Measurements from ENCODE around the gene TMC1. TPM values are rescaled to one million over a fixed set of nuclear protein-coding genes. Genes with fewer than 3 reads are reported as not detected.
"Not testable (repeated sequence)": the region's sequence is repeated elsewhere in the genome, so short reads cannot be mapped to it uniquely, and the experiment has no call there.

The TMC1 gene
- total RNA-seq, 2 experiments from 2014 or later, result not detected

DNA sequence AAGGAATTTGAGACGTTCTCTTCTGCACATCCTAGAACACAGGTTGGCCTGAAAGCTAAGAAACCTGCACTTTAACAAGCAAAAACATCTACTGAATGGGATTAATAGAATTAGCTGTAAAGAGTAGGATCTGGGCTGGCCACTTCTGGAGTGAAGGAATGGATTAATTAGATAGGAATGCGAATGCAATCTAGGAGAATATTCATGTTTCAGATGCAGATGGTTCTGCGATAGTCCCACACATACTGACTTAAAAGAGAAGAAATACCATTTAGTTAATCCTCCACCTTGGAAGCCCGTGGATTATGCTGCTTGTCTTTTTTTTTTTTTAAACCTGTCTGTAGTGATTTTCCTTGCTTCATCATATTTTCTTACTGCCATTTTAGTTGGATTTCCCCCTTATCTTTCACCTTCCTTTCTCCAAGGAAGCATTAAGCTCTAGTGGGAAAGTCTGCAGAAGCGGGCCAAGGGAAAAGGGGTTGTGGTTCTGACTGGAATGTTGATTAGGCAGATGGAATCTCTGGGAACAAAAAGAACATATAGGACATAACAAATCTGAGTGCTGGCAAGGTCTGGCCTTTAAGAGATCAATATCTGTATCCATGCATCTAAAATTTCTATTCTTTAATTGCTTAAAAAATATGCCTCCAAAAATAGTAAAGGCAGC is 279.1 kb downstream of the TMC1 start:
- Mint-ChIP-seq H3K4me3 (no peak overlapping the region), H3K36me3 (no peaks in the 10 kb centered on the region)
- POLR2A ChIA-PET, result no interaction called here

DNA sequence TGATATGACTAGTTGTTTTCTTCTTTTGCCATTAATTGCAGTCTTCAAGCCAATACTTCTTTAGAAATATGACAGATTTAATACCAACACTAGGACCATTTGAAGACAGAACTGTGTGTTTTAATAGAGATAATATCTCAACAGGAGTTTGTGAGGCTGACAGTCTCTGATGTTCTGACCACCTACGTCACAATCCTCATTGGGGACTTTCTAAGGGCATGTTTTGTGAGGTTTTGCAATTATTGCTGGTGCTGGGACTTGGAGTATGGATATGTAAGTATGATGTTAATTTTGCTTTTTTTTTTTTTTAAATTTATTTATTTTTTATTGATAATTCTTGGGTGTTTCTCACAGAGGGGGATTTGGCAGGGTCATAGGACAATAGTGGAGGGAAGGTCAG is 283.8 kb downstream of the TMC1 start:
- POLR2A ChIA-PET, result no interaction called here
- Mint-ChIP-seq H3K4me1 (no peaks in the 10 kb centered on the region), H3K4me3 (no peak overlapping the region), H3K27me3 (no peaks in the 10 kb centered on the region), H3K9me3 (peaks cover 2% of the 10 kb centered on the region), H3K36me3 (no peaks in the 10 kb centered on the region), H3K27ac (no peak overlapping the region)
- DNase-seq (no peak), ATAC-seq (ENCODE audit: low read depth) (no peak)

More for the DNA sequence above, 279.1 kb downstream of the TMC1 start:
- Mint-ChIP-seq H3K9me3 (peaks cover 6% of the 10 kb centered on the region), H3K27me3 (peaks cover 2% of the 10 kb centered on the region), H3K27ac (no peak overlapping the region), H3K4me1 (no peaks in the 10 kb centered on the region)
- DNase-seq, result no peak
- no peak for ATAC-seq (ENCODE audit: low read depth)

DNA sequence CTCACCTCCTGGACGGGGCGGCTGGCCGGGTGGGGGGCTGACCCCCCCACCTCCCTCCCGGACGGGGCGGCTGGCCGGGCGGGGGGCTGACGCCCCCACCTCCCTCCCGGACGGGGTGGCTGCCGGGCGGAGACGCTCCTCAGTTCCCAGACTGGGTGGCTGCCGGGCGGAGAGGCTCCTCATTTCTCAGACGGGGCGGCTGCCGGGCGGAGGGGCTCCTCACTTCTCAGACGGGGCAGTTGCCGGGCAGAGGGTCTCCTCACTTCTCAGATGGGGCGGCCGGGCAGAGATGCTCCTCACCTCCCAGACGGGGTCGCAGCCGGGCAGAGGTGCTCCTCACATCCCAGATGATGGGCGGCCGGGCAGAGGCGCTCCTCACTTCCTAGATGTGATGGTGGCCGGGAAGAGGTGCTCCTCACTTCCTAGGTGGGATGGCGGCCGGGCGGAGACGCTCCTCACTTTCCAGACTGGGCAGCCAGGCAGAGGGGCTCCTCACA is 285.0 kb downstream of the TMC1 start:
- H3K27ac Mint-ChIP-seq; POLR2A ChIA-PET; H3K36me3 Mint-ChIP-seq; H3K4me1 Mint-ChIP-seq; H3K4me3 Mint-ChIP-seq; DNase-seq; H3K9me3 Mint-ChIP-seq; H3K27me3 Mint-ChIP-seq; ATAC-seq (ENCODE audit: low read depth): not testable (repeated sequence)

DNA sequence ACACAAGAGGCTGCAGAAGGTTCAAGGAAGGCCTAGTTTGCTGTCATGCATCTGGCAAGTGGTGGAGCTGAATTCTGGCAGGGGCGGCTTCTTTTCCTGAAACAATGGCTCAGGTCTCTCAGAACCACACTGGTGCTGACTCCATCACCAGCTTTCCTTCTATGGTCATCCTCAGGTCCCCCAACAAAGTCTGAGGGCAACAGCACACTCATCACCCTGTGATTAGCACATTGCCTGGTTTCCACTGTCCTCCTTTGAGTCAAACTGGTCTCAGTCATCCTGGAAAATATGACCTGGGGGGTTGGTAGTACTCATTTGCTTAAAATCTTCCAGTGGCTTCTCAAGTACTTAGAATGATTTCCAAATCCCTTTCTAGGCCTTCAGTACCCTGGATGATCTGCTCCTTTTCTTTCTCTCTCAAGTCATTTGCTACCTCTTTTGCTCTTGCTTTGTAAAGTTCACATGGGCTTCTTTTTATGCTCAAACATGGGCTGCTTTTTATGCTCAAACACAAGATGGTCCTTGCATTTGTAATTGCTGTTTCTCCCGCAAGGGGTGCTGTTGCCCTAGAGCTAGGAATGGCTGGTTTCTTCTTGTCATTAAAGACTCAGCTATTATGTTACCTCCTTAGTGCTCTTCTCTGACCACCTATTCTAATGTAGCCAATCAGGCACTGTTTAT is 286.5 kb downstream of the TMC1 start:
- no peaks in the 10 kb centered on the region for H3K36me3 Mint-ChIP-seq
- H3K9me3 Mint-ChIP-seq, result peaks cover 2% of the 10 kb centered on the region
- H3K4me1 Mint-ChIP-seq, result no peaks in the 10 kb centered on the region
- no peak for ATAC-seq (ENCODE audit: low read depth)
- no peak overlapping the region for H3K4me3 Mint-ChIP-seq
- POLR2A ChIA-PET, result no interaction called here
- no peak for DNase-seq
- H3K27me3 Mint-ChIP-seq, result no peaks in the 10 kb centered on the region
- H3K27ac Mint-ChIP-seq, result no peak overlapping the region

- H3K4me3 Mint-ChIP-seq, result no peak overlapping the region
- no peak for DNase-seq
- ATAC-seq (ENCODE audit: low read depth), result no peak
- no peak overlapping the region for H3K27ac Mint-ChIP-seq
- no peaks in the 10 kb centered on the region for H3K4me1 Mint-ChIP-seq
- POLR2A ChIA-PET, result no interaction called here
- no peaks in the 10 kb centered on the region for H3K36me3 Mint-ChIP-seq
- H3K27me3 Mint-ChIP-seq, result no peaks in the 10 kb centered on the region
- H3K9me3 Mint-ChIP-seq, result peaks cover 2% of the 10 kb centered on the region
Measured at GRCh38 chr9:72808446-72808768, 287.0 kb downstream of the TMC1 start.

GRCh38 chr9:72809586-72809985 is 288.2 kb downstream of the TMC1 start:
- no peak overlapping the region for H3K27ac Mint-ChIP-seq
- no peaks in the 10 kb centered on the region for H3K4me1 Mint-ChIP-seq

DNA sequence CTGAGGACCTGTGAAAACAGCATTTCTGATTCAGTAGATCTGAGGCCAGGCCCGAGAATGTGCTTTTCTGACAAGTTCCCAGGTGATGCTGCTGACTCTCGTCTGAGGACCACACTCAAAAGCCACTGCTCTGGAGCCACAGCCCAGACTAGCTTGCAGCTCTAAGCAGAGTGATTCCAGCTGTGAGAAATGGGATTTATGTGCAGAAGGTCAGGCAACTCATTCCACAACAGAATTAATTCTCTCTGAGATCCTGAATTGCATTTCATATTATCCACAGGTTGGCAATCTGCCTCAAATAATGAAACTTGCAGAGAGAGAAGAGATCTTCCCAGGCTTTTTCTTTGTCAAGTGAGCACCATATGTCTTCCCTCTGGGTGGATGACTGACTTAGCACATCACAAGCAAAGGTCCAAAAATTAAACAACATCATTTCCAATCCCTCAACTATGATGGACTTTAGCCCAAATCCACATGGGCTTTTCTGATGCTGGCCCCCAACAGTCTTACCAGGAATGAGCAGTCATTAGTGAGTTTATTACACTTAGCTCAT is 291.2 kb downstream of the TMC1 start:
- H3K4me3 Mint-ChIP-seq, result no peak overlapping the region
- peaks cover under 1% of the 10 kb centered on the region for H3K27me3 Mint-ChIP-seq
- POLR2A ChIA-PET, result no interaction called here
- H3K27ac Mint-ChIP-seq, result no peak overlapping the region
- H3K9me3 Mint-ChIP-seq, result no peaks in the 10 kb centered on the region
- ATAC-seq (ENCODE audit: low read depth), result no peak
- DNase-seq, result no peak
- no peaks in the 10 kb centered on the region for H3K4me1 Mint-ChIP-seq
- no peaks in the 10 kb centered on the region for H3K36me3 Mint-ChIP-seq

More at GRCh38 chr9:72809586-72809985, 288.2 kb downstream of the TMC1 start:
- ATAC-seq (ENCODE audit: low read depth) (no peak), DNase-seq (no peak)
- POLR2A ChIA-PET, result no interaction called here
- Mint-ChIP-seq H3K9me3 (no peaks in the 10 kb centered on the region), H3K4me3 (no peak overlapping the region), H3K36me3 (no peaks in the 10 kb centered on the region), H3K27me3 (no peaks in the 10 kb centered on the region)

DNA sequence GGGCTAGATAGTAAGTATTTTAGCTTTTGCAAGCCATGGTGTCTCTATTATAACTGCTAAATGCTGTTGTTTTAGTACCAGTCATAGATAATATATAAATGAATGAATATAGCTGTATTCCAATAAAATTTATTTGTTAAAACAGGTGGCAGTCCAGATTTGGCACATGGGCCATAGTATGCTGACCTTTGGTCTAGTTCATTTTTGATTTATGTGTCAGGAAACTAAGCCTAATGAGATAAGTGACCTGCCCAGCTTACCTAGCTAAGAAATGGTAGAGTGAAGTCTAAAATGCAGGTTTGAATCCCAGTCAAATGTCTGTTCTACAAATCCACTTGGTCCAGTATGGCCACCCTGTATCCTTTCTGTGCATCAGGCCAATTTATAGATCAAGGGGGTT is 292.1 kb downstream of the TMC1 start:
- no peaks in the 10 kb centered on the region for H3K36me3 Mint-ChIP-seq
- H3K27me3 Mint-ChIP-seq, result peaks cover 3% of the 10 kb centered on the region
- ATAC-seq (ENCODE audit: low read depth), result no peak
- H3K27ac Mint-ChIP-seq, result no peak overlapping the region
- POLR2A ChIA-PET, result no interaction called here
- DNase-seq, result no peak
- no peaks in the 10 kb centered on the region for H3K4me1 Mint-ChIP-seq
- no peaks in the 10 kb centered on the region for H3K9me3 Mint-ChIP-seq
- no peak overlapping the region for H3K4me3 Mint-ChIP-seq

DNA sequence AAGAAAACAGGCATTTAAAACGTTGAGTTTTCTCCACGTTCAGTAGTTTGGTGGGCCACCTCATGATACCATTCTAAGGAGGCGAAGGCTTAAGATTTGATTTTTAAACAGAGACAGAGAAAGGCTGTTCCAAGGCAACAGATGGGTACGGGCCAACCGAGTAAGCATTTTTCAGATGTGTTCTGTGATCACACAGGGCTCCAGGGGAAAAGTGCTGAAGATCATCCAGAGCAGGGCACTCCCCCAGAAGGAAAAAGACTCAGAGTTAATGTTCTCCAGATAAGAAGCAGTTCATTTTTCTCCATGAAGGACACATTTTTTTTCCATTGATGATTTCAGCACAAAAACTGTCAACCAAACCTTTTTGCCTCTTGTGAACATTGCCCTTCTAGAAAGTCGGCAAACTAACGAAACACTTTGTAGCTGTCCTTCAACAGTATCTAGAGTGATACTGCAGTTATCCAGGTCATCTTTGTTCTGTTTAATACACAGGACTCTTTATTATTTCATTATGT is 292.7 kb downstream of the TMC1 start:
- no peaks in the 10 kb centered on the region for H3K4me1 Mint-ChIP-seq
- ATAC-seq (ENCODE audit: low read depth) (no peak), DNase-seq (no peak)
- peaks cover 3% of the 10 kb centered on the region for H3K27me3 Mint-ChIP-seq
- H3K4me3 Mint-ChIP-seq, result no peak overlapping the region
- no peaks in the 10 kb centered on the region for H3K36me3 Mint-ChIP-seq
- no peak overlapping the region for H3K27ac Mint-ChIP-seq
- no peaks in the 10 kb centered on the region for H3K9me3 Mint-ChIP-seq
- POLR2A ChIA-PET, result no interaction called here

DNA sequence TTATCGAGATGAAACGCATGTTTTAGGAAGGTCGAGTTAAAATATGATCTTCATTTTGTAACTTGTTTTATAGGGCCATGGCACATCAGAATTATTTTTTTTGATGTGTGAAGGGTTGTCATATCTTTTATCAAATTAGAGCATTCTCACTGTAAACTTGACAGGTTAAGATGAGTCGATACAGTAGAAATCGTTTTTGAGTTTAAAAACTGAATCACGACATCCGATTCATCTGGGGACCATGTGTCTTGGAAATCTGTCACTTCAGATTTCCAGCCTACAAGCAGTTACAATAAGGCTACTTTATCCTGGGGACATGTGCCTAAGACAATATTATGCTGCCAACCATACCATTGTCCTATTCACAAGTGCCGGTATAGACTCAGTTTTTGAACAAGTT is 295.3 kb downstream of the TMC1 start:
- DNase-seq (no peak), ATAC-seq (ENCODE audit: low read depth) (no peak)
- Mint-ChIP-seq H3K9me3 (no peaks in the 10 kb centered on the region), H3K4me1 (no peaks in the 10 kb centered on the region), H3K27me3 (peaks cover 6% of the 10 kb centered on the region), H3K27ac (no peak overlapping the region), H3K4me3 (no peak overlapping the region), H3K36me3 (no peaks in the 10 kb centered on the region)
- POLR2A ChIA-PET, result no interaction called here

DNA sequence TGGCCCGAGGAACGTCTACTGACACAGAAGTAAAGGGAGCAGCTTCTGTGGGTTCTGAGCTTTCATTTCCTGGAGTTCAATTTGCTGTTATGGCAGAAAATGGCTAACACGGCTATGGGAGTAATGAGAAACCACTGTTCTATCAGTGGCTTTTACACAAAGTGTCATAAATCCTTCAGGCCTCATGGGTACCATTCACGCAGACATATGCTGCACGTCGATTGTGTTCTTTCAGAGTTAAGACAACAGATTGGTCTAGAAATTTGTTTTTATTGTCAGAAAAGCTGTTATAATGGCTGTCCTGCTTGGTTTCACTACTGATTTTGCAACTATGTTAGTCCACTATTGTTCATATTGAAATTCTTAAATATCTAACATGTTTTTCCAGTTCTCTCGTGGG is 296.0 kb downstream of the TMC1 start:
- Mint-ChIP-seq H3K27me3 (peaks cover 6% of the 10 kb centered on the region), H3K27ac (no peak overlapping the region), H3K36me3 (no peaks in the 10 kb centered on the region), H3K4me1 (no peaks in the 10 kb centered on the region), H3K4me3 (no peak overlapping the region), H3K9me3 (no peaks in the 10 kb centered on the region)
- POLR2A ChIA-PET, result no interaction called here
- ATAC-seq (ENCODE audit: low read depth) (no peak), DNase-seq (no peak)

- Mint-ChIP-seq H3K27ac (no peak overlapping the region), H3K9me3 (no peaks in the 10 kb centered on the region), H3K4me3 (no peak overlapping the region), H3K4me1 (no peaks in the 10 kb centered on the region), H3K36me3 (no peaks in the 10 kb centered on the region), H3K27me3 (peaks cover 6% of the 10 kb centered on the region)
- POLR2A ChIA-PET, result no interaction called here
- no peak for DNase-seq
- ATAC-seq (ENCODE audit: low read depth), result no peak
Measured at GRCh38 chr9:72818385-72818784, 297.0 kb downstream of the TMC1 start.

DNA sequence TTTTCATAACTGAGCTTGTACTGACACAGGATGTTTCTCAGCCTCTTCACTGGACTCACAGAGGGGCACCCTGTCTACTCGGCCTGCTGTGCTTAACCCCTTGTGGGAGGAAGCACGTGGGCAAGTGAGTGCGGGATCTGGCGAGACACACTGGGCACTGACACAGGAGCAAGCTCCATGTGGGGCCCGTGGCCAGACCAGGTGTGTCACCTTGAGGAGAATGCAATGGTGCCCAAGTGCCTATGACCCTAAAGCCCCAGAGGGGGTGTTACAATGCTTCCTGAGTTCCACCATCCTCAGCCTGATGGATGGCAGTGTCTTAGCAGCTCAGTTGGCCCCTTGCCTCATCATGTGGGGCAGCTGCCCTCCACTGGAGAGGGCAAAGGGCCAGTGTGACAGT is 302.6 kb downstream of the TMC1 start:
- no peaks in the 10 kb centered on the region for H3K36me3 Mint-ChIP-seq
- H3K9me3 Mint-ChIP-seq, result no peaks in the 10 kb centered on the region
- no peaks in the 10 kb centered on the region for H3K4me1 Mint-ChIP-seq
- peaks cover 6% of the 10 kb centered on the region for H3K27me3 Mint-ChIP-seq
- no peak overlapping the region for H3K27ac Mint-ChIP-seq
- POLR2A ChIA-PET, result no interaction called here
- H3K4me3 Mint-ChIP-seq, result no peak overlapping the region
- ATAC-seq (ENCODE audit: low read depth) (no peak), DNase-seq (no peak)
